HEK293 (cell line): ENCODE measurements around the gene GPR4.

Experiments
- BCL11B ChIP-seq: fragments of 450-650 bp; formaldehyde crosslinking; IDR thresholded peaks from 2 replicates; pipeline ENCODE4 v1.5.1; 2016; ENCODE audit warnings: low read depth, missing biosample characterization, missing genetic modification characterization
- PRDM1 ChIP-seq: fragments of 450-650 bp; formaldehyde crosslinking; IDR thresholded peaks from 2 replicates; pipeline ENCODE4; 2016; ENCODE audit warnings: missing biosample characterization, missing genetic modification characterization
- REST ChIP-seq: fragments of 450-650 bp; formaldehyde crosslinking; IDR thresholded peaks from 2 replicates; pipeline ENCODE4 v1.5.1; 2016; ENCODE audit warnings: missing biosample characterization, missing genetic modification characterization
- SETDB1 ChIP-seq: IDR thresholded peaks from one replicate; pipeline ENCODE4 v1.6.1; 2017; ENCODE audit warnings: mild to moderate bottlenecking, low read length, moderate library complexity, mixed read lengths; ENCODE audit not compliant: insufficient read length
- YY2 ChIP-seq: fragments of 450-650 bp; formaldehyde crosslinking; IDR thresholded peaks from 2 replicates; pipeline ENCODE4 v1.5.1; 2016; ENCODE audit warnings: missing biosample characterization, missing genetic modification characterization
- ZBTB11 ChIP-seq: fragments of 450-650 bp; formaldehyde crosslinking; conservative IDR thresholded peaks from 2 replicates; pipeline ENCODE4 v1.5.1; 2016; ENCODE audit warnings: low read depth, missing biosample characterization, missing genetic modification characterization
- ZBTB6 ChIP-seq: fragments of 450-650 bp; formaldehyde crosslinking; IDR thresholded peaks from 2 replicates; pipeline ENCODE4 v1.5.1; 2017; ENCODE audit warnings: missing biosample characterization, missing genetic modification characterization
- ZFP69B ChIP-seq: fragments of 450-650 bp; formaldehyde crosslinking; IDR thresholded peaks from 2 replicates; pipeline ENCODE4 v1.5.1; 2016; ENCODE audit warnings: missing biosample characterization, missing genetic modification characterization
- ZNF132 ChIP-seq: fragments of 450-650 bp; formaldehyde crosslinking; IDR thresholded peaks from 2 replicates; pipeline ENCODE4 v1.5.1; 2017; ENCODE audit warnings: missing biosample characterization, missing genetic modification characterization, borderline replicate concordance
- ZNF148 ChIP-seq: fragments of 450-650 bp; formaldehyde crosslinking; IDR thresholded peaks from 2 replicates; pipeline ENCODE4 v1.5.0; 2017; ENCODE audit warnings: missing biosample characterization, missing genetic modification characterization, borderline replicate concordance
- ZNF18 ChIP-seq: fragments of 450-650 bp; formaldehyde crosslinking; IDR thresholded peaks from 2 replicates; pipeline ENCODE4 v1.5.1; 2016; ENCODE audit warnings: missing biosample characterization, missing genetic modification characterization
- ZNF184 ChIP-seq: fragments of 450-650 bp; IDR thresholded peaks from 2 replicates; pipeline ENCODE4 v1.5.1; 2018; ENCODE audit warnings: missing biosample characterization, mild to moderate bottlenecking, missing genetic modification characterization
- ZNF19 ChIP-seq: fragments of 450-650 bp; formaldehyde crosslinking; IDR thresholded peaks from 2 replicates; pipeline ENCODE4; 2016; ENCODE audit warnings: missing biosample characterization, missing genetic modification characterization, low read depth
- ZNF398 ChIP-seq: fragments of 450-650 bp; formaldehyde crosslinking; IDR thresholded peaks from 2 replicates; pipeline ENCODE4 v1.5.1; 2017; ENCODE audit warnings: missing biosample characterization, missing genetic modification characterization
- ZNF521 ChIP-seq: fragments of 450-650 bp; formaldehyde crosslinking; IDR thresholded peaks from 2 replicates; pipeline ENCODE4 v1.5.1; 2017; ENCODE audit warnings: missing biosample characterization, mild to moderate bottlenecking, missing genetic modification characterization
- ZNF560 ChIP-seq: fragments of 450-650 bp; formaldehyde crosslinking; IDR thresholded peaks from 2 replicates; pipeline ENCODE4 v1.5.1; 2017; ENCODE audit warnings: missing biosample characterization, missing genetic modification characterization, borderline replicate concordance
- ZNF585B ChIP-seq: fragments of 450-650 bp; formaldehyde crosslinking; IDR thresholded peaks from 2 replicates; pipeline ENCODE4 v1.5.1; 2016; ENCODE audit warnings: missing biosample characterization, missing genetic modification characterization
- ZNF610 ChIP-seq: fragments of 450-650 bp; formaldehyde crosslinking; IDR thresholded peaks from 2 replicates; pipeline ENCODE4 v1.5.1; 2016; ENCODE audit warnings: missing biosample characterization, missing genetic modification characterization, borderline replicate concordance
- ZNF843 ChIP-seq: fragments of 450-650 bp; formaldehyde crosslinking; IDR thresholded peaks from 2 replicates; pipeline ENCODE4 v1.5.1; 2016; ENCODE audit warnings: missing biosample characterization, missing genetic modification characterization
- ZSCAN23 ChIP-seq: fragments of 450-650 bp; formaldehyde crosslinking; IDR thresholded peaks from 2 replicates; pipeline ENCODE4 v1.5.1; 2016; ENCODE audit warnings: missing biosample characterization, missing genetic modification characterization
- TF ChIP-seq, protein P1 (sequence below): fragments of 450-650 bp; formaldehyde crosslinking; IDR thresholded peaks from 2 replicates; pipeline ENCODE4 v1.5.1; 2016; ENCODE audit warnings: missing biosample characterization, missing genetic modification characterization, low read depth

The GPR4 gene

DNA sequence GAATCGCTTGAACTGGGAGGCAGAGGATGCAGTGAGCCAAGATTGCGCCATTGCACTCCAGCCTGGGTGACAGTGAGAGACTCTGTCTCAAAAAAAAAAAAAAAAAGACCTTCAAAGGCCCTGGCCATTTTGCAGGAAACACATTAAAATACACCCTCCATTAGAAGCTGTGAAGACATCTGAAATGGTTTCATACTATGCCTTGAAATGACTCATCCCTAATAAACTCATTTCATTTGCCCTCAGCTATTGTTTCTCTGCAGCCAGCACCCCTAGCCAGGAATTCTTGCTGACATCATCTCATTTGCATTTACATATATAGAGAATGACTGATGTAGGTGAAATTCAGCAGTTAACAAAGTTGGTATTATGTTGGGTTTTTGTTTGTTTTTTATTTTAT, 28.5 kb upstream of the GPR4 start (continued):
- TF ChIP-seq, protein P1, sequence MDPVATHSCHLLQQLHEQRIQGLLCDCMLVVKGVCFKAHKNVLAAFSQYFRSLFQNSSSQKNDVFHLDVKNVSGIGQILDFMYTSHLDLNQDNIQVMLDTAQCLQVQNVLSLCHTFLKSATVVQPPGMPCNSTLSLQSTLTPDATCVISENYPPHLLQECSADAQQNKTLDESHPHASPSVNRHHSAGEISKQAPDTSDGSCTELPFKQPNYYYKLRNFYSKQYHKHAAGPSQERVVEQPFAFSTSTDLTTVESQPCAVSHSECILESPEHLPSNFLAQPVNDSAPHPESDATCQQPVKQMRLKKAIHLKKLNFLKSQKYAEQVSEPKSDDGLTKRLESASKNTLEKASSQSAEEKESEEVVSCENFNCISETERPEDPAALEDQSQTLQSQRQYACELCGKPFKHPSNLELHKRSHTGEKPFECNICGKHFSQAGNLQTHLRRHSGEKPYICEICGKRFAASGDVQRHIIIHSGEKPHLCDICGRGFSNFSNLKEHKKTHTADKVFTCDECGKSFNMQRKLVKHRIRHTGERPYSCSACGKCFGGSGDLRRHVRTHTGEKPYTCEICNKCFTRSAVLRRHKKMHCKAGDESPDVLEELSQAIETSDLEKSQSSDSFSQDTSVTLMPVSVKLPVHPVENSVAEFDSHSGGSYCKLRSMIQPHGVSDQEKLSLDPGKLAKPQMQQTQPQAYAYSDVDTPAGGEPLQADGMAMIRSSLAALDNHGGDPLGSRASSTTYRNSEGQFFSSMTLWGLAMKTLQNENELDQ (tag by site-specific recombination), result no peak
- TF ChIP-seq ZFP69B (no peak), ZNF184 (no peak; the same call in 1 of the 2 replicates), ZNF560 (no peak), ZNF19 (no peak), ZNF585B (tag by site-specific recombination) (no peak), ZNF610 (no peak), ZNF843 (no peak), ZBTB6 (tag by site-specific recombination) (no peak), ZNF18 (no peak), ZSCAN23 (tag by site-specific recombination) (no peak), REST (tag by site-specific recombination) (no peak), BCL11B (no peak), PRDM1 (tag by site-specific recombination) (0 out of 2 replicates have a peak, but pooled peaks have one; percentile 42), ZNF132 (no peak), YY2 (tag by site-specific recombination) (peak; percentile 75), ZNF521 (tag by site-specific recombination) (no peak), SETDB1 (no peak), ZNF398 (no peak), ZNF148 (tag by site-specific recombination) (no peak), ZBTB11 (tag by site-specific recombination) (no peak)
